Smooth muscle cell of the coronary artery (primary cell): ENCODE results near the gene SHROOM1. TPM values are rescaled to one million over a fixed set of nuclear protein-coding genes. Genes with fewer than 3 reads are reported as not detected.

Experiments
- total RNA-seq: library from RNA; depleted of rRNA; stranded (reverse); fragments of >200 nt; gene quantifications from 2 replicates; pipeline ENCODE4 v1.2.3, GENCODE V29; 2014; ENCODE audit warnings: low replicate concordance

Gene SHROOM1
- total RNA-seq = 1.1 and 3.2 TPM in 2 replicates

GRCh38 chr5:132830436-132831094, at the start of gene SHROOM1:
SHROOM1 (minus strand) TSS chr5:132830647; CDS start chr5:132826140, 4,507 bp downstream.

GRCh38 chr5:132873119-132873929, 42.9 kb upstream of the SHROOM1 start, which contains the start of gene LEAP2:
LEAP2 (plus strand) TSS chr5:132873668; CDS start chr5:132873695, 27 bp downstream.

GRCh38 chr5:132866342-132867045, 36.0 kb upstream of the SHROOM1 start, which contains the start of the genes GDF9 and UQCRQ:
GDF9 (minus strand) TSS chr5:132866469; CDS start chr5:132864533, 1,936 bp downstream.
UQCRQ (plus strand) TSS chr5:132866642; CDS start chr5:132866882, 240 bp downstream.

GRCh38 chr5:132812781-132813598, 17.5 kb downstream of the SHROOM1 start, which contains the start of gene SOWAHA:
SOWAHA (plus strand) TSS chr5:132813302; CDS start chr5:132813622, 320 bp downstream.

GRCh38 chr5:132777209-132778069, 53.0 kb downstream of the SHROOM1 start, which contains the start of gene SEPTIN8:
SEPTIN8 (minus strand) TSS chr5:132777239; CDS start chr5:132777137, 102 bp downstream.

Other genes with a start within 250 kb of the SHROOM1 start
- gene IL13, start 172.5 kb downstream of the SHROOM1 start, total RNA-seq = not detected in 2 replicates
- not detected in 2 replicates for gene IL4, start 156.7 kb downstream of the SHROOM1 start, total RNA-seq
- gene KIF3A, start 93.1 kb downstream of the SHROOM1 start, total RNA-seq = 7.4 and 9.9 TPM in 2 replicates
- gene CCNI2, start 83.2 kb downstream of the SHROOM1 start, total RNA-seq = not detected in 2 replicates
- 53.3 and 114 TPM in 2 replicates for gene SEPTIN8, start 53.4 kb downstream of the SHROOM1 start, total RNA-seq
- gene SOWAHA, start 17.3 kb downstream of the SHROOM1 start, total RNA-seq = not detected in 2 replicates
- under 0.01 and 0.47 TPM in 2 replicates for gene GDF9, start 35.8 kb upstream of the SHROOM1 start, total RNA-seq
- gene UQCRQ, start 36.0 kb upstream of the SHROOM1 start, total RNA-seq = 135 and 151 TPM in 2 replicates
- gene LEAP2, start 43.0 kb upstream of the SHROOM1 start, total RNA-seq = 0.08 TPM in 1 of 2 replicates, not detected in the other
- 12.9 and 30.7 TPM in 2 replicates for gene AFF4, start 133.0 kb upstream of the SHROOM1 start, total RNA-seq
- 7.8 and 9.8 TPM in 2 replicates for gene ZCCHC10, start 195.9 kb upstream of the SHROOM1 start, total RNA-seq
- gene HSPA4, start 221.4 kb upstream of the SHROOM1 start, total RNA-seq = 75.9 and 98.7 TPM in 2 replicates